Measurements from ENCODE around the gene PRKAR2A. TPM values are rescaled to one million over a fixed set of nuclear protein-coding genes. Genes with fewer than 3 reads are reported as not detected.

The PRKAR2A gene
- total RNA-seq, 3 donors from 2014 or later (not counting 1 experiment from before 2014, with no cell fraction given) = 40.5 to 43.5 (median 42.7) TPM

- no peaks in the 10 kb centered on the region for H3K9me3 Mint-ChIP-seq
- no peak for DNase-seq
- H3K4me1 Mint-ChIP-seq = peaks cover 27 to 31% of the 10 kb centered on the region in 2 donors
- no peak for ATAC-seq
- Histone ChIP-seq H3K4me3 (ENCODE audit: low read length) (no peak overlapping the region), H3K9me3 (ENCODE audit: control insufficient read depth, insufficient read depth, low read length) (no peaks in the 10 kb centered on the region), H3K36me3 (ENCODE audit: control insufficient read depth, insufficient read depth, low read length) (no peaks in the 10 kb centered on the region), H3K27me3 (ENCODE audit: control insufficient read depth, insufficient read depth, low read length) (no peaks in the 10 kb centered on the region), H3K27ac (ENCODE audit: low read length) (peak overlapping the region; percentile 79), H3K4me1 (ENCODE audit: control insufficient read depth, insufficient read depth, low read length) (peaks cover 27% of the 10 kb centered on the region)
- no peak for TF ChIP-seq CTCF (IDR thresholded peaks at IDR 0.05)
- peak overlapping the region; percentile 98 for H3K27ac Mint-ChIP-seq
- intact Hi-C loops (cut with micrococcal nuclease) = loop anchor here (5.0 kb wide), 2 partner anchors 48 to 68 kb away; partner anchors contain the start of genes ARIH2 and SLC25A20
- no peaks in the 10 kb centered on the region for H3K36me3 Mint-ChIP-seq
- H3K4me3 Mint-ChIP-seq = no peak overlapping the region
- 97% methylated on average over 7 of the region's 8 CpGs for WGBS (ENCODE audit: insufficient coverage)
- no peaks in the 10 kb centered on the region for H3K27me3 Mint-ChIP-seq (ENCODE audit: low read depth in 2 of 2)
Measured at GRCh38 chr3:48848816-48849515, 1.3 kb upstream of the PRKAR2A start.

GRCh38 chr3:48847053-48847503 lies 596 bp downstream of the PRKAR2A start:
- Mint-ChIP-seq H3K27ac (peak overlapping the region; percentile 98), H3K9me3 (no peaks in the 10 kb centered on the region), H3K27me3 (ENCODE audit: low read depth in 2 of 2) (no peaks in the 10 kb centered on the region), H3K36me3 (no peaks in the 10 kb centered on the region), H3K4me1 (peaks cover 23 to 29% of the 10 kb centered on the region in 2 donors), H3K4me3 (peak overlapping the region; percentile 91)
- TF ChIP-seq CTCF (IDR thresholded peaks at IDR 0.05) = no peak
- Histone ChIP-seq H3K36me3 (ENCODE audit: control insufficient read depth, insufficient read depth, low read length) (no peaks in the 10 kb centered on the region), H3K9me3 (ENCODE audit: control insufficient read depth, insufficient read depth, low read length) (no peaks in the 10 kb centered on the region), H3K27ac (ENCODE audit: low read length) (peak overlapping the region; percentile 79), H3K27me3 (ENCODE audit: control insufficient read depth, insufficient read depth, low read length) (no peaks in the 10 kb centered on the region), H3K4me1 (ENCODE audit: control insufficient read depth, insufficient read depth, low read length) (peaks cover 27% of the 10 kb centered on the region), H3K4me3 (ENCODE audit: low read length) (peak overlapping the region; percentile 86)
- under 1% methylated on average over 42 of the region's 42 CpGs for WGBS (ENCODE audit: insufficient coverage)
- DNase-seq (peak in 1 of 2 donors; percentile 69), ATAC-seq (peak; percentile 12 to 38 (median 37))
- intact Hi-C loops (cut with micrococcal nuclease) = loop anchor here (2.0 to 5.0 kb wide), 3 partner anchors 34 to 70 kb away; partner anchors contain the start of genes ARIH2 and SLC25A20

GRCh38 chr3:48845170-48845569 lies 2.5 kb downstream of the PRKAR2A start:
- Histone ChIP-seq H3K9me3 (ENCODE audit: control insufficient read depth, insufficient read depth, low read length) (no peaks in the 10 kb centered on the region), H3K4me1 (ENCODE audit: control insufficient read depth, insufficient read depth, low read length) (peaks cover 27% of the 10 kb centered on the region), H3K36me3 (ENCODE audit: control insufficient read depth, insufficient read depth, low read length) (no peaks in the 10 kb centered on the region), H3K27me3 (ENCODE audit: control insufficient read depth, insufficient read depth, low read length) (no peaks in the 10 kb centered on the region), H3K4me3 (ENCODE audit: low read length) (no peak overlapping the region), H3K27ac (ENCODE audit: low read length) (no peak overlapping the region)
- no peak for TF ChIP-seq CTCF (IDR thresholded peaks at IDR 0.05)
- intact Hi-C loops (cut with micrococcal nuclease) = loop anchor here (5.0 kb wide), 2 partner anchors 52 to 72 kb away; partner anchors contain the start of genes ARIH2 and SLC25A20
- Mint-ChIP-seq H3K9me3 (no peaks in the 10 kb centered on the region), H3K27me3 (ENCODE audit: low read depth in 2 of 2) (no peaks in the 10 kb centered on the region), H3K4me1 (peaks cover 23 to 29% of the 10 kb centered on the region in 2 donors), H3K4me3 (peak overlapping the region; percentile 47), H3K27ac (peak overlapping the region; percentile 62 to 75), H3K36me3 (no peaks in the 10 kb centered on the region)
- DNase-seq (no peak), ATAC-seq (no peak)
- WGBS (ENCODE audit: insufficient coverage) = 100% methylated on average over 2 of the region's 2 CpGs

Data from natural killer cell (primary cell).